AG10803 (cell line): ENCODE measurements around the gene AMN.

ENCODE experiments used
- DNase-seq: peaks from one replicate; pipeline ENCODE4 v3.0.0; 2010; ENCODE audit warnings: low read depth
- H3K4me3 ChIP-seq: 2 replicates; pipeline ENCODE4 v1.5.1; 2011; ENCODE audit warnings: mild to moderate bottlenecking, low read length, control low read depth
- TF ChIP-seq, protein P1 (sequence below): conservative IDR thresholded peaks from 2 replicates; pipeline ENCODE4 v1.5.1; 2011; ENCODE audit warnings: mild to moderate bottlenecking, low read length, control low read depth, inconsistent platforms

Gene AMN

GRCh38 chr14:102903889-102904512 is 18.5 kb upstream of the AMN start:
- no peak for DNase-seq
- TF ChIP-seq, protein P1, sequence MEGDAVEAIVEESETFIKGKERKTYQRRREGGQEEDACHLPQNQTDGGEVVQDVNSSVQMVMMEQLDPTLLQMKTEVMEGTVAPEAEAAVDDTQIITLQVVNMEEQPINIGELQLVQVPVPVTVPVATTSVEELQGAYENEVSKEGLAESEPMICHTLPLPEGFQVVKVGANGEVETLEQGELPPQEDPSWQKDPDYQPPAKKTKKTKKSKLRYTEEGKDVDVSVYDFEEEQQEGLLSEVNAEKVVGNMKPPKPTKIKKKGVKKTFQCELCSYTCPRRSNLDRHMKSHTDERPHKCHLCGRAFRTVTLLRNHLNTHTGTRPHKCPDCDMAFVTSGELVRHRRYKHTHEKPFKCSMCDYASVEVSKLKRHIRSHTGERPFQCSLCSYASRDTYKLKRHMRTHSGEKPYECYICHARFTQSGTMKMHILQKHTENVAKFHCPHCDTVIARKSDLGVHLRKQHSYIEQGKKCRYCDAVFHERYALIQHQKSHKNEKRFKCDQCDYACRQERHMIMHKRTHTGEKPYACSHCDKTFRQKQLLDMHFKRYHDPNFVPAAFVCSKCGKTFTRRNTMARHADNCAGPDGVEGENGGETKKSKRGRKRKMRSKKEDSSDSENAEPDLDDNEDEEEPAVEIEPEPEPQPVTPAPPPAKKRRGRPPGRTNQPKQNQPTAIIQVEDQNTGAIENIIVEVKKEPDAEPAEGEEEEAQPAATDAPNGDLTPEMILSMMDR: no peak
- no peak overlapping the region for H3K4me3 ChIP-seq

DNA sequence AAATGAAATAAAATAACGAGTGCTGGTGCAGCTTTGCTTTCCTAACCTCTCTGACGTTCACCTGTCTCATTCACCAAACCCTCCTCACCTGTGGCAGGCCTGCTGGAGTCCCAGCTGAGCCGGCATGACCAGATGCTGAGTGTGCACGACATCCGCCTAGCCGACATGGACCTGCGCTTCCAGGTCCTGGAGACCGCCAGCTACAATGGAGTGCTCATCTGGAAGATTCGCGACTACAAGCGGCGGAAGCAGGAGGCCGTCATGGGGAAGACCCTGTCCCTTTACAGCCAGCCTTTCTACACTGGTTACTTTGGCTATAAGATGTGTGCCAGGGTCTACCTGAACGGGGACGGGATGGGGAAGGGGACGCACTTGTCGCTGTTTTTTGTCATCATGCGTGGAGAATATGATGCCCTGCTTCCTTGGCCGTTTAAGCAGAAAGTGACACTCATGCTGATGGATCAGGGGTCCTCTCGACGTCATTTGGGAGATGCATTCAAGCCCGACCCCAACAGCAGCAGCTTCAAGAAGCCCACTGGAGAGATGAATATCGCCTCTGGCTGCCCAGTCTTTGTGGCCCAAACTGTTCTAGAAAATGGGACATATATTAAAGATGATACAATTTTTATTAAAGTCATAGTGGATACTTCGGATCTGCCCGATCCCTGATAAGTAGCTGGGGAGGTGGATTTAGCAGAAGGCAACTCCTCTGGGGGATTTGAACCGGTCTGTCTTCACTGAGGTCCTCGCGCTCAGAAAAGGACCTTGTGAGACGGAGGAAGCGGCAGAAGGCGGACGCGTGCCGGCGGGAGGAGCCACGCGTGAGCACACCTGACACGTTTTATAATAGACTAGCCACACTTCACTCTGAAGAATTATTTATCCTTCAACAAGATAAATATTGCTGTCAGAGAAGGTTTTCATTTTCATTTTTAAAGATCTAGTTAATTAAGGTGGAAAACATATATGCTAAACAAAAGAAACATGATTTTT is 17.1 kb upstream of the AMN start:
- TF ChIP-seq, protein P1: no peak
- no peak for DNase-seq
- no peak overlapping the region for H3K4me3 ChIP-seq

DNA sequence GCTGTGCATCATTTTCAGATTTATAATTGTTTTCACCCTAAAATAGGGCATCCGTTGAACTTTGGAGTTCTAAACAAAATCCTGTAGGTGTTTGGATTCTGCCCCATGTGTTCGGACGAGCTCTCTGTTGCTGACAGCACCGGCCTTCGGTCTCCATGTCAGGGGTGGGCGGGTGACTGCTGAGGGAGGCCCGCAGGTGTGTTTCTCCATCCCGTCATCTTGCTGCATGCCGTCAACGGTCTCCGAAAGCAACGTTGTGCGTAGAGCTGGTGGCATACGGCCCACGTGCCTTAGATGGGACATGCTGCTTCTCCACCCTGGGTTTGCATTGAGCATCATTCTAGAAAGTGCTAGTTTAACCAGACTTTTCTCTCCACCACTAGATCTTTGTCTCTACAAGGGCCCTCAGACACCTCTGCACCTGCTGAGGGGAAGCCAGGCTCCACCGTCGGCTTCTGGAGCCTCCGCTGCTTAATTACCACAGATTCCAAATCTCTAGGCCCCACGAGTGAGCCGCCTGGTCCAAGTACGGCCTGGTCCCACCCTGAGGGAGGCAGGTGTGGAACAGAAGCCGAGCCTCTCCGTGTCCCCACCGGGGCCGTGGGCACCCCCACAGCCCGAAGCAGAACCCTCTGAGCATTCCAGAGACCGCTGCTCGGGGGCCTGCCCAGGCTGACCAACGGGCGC is 15.7 kb upstream of the AMN start:
- DNase-seq: no peak
- H3K4me3 ChIP-seq: no peak overlapping the region
- TF ChIP-seq, protein P1: no peak

DNA sequence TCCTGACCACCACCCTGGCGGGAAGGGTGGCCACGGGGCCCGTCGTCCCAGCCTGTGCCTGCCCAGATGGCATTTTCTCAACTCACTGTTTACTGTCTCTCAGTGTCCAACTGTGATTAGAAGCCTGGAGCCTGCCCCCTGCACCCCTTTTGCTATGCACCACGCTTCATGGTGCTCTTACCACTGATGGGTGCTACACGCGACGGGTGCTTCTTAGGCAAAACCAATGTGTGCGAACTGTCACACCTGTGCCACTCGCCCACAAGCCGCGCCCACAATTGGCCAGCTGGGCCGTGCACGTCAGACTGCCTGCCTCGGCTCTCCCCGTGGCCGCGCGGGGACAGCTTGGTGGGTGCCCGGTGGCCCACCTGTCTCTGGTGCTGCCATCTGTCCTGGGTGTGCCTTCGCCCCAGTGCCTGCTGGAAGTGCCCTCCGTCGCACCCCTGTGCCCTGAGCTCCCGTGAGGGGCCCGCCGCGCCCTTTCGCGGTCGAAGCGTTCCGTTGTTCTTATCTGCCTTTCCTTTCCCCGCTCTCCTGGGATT is 15.1 kb upstream of the AMN start:
- H3K4me3 ChIP-seq: no peak overlapping the region
- DNase-seq: no peak
- TF ChIP-seq, protein P1: no peak

DNA sequence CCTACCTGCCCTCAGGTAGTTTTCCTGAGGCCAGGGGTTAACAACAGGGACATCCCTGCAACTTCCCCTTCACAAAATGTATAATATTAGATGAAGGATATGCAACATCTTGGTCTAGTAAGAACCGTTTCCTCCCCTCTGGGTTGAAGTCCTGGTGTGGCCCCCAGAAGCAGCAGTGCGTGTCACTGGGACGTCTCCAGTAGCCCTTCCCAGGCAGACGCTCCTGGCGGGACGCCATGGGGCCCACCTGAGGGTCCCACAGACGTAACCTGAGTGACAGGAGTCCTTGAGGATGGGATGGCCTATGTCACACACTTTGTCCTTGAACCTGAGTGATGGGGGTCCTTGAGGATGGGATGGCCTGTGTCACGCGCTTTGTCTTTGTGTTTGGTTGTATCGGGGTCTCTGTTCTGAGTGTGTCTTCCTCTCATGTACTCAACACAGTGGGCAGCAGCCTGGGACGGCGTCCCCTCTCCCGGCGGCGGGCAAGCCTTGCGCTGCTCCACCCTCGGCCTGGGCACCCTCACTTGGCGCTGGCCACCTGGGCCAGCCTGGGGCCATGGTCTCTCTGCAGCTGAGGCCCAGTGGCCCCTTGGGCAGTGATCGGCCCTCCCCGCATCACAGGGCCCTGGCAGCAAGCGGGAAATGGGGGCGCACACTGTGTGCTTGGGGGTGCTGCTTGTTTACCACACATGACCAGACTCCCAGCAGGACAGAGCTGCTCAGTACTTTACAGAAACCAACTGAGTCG is 14.3 kb upstream of the AMN start:
- TF ChIP-seq, protein P1: no peak
- no peak overlapping the region for H3K4me3 ChIP-seq
- no peak for DNase-seq

DNA sequence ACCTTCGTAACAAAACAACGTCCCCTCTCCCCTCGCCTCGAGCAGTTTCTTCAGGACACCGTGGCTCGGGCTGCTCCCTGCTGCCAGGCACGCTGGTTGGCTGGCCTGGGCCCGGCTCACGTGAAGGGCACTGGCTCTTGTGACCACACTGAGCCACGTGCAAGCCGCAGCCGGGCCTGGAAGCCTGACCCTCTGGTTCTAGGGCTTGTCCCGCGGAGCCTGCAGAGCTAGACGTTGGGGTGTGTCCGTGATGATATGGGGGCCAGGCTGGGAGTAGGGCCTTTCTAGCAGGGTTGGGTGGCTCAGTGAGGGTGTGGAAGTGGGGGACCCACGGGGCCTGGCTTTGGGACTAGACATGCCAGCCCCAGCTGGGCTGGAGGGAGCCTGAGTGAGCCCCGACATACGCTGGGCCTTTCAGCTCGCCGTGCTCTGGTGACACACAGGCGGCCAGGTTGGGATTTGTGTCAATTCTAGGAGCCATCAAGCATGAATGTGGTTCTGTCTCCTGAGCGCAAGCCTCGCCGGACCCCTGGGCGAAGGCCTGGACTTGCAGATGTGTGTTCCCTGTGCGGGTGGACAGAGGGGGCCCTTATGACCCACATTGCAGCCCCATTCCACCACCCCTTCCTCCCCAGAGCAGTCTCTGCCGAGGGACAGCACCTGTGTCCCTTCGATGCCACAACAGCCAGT is 13.6 kb upstream of the AMN start:
- TF ChIP-seq, protein P1: no peak
- no peak overlapping the region for H3K4me3 ChIP-seq
- DNase-seq: no peak
